GM15510 (cell line): Measurements from ENCODE around the gene ANKRD10.

ENCODE experiments used
- POLR2A ChIP-seq: IDR thresholded peaks from 3 replicates; pipeline ENCODE4 v1.6.1; 2011; ENCODE audit warnings: borderline replicate concordance; ENCODE audit not compliant: insufficient read length; ENCODE audit errors: extremely low read depth

Gene ANKRD10

GRCh38 chr13:110904748-110905147 lies 10.1 kb downstream of the ANKRD10 start:
- no peak for TF ChIP-seq POLR2A

GRCh38 chr13:110902370-110902769 lies 12.5 kb downstream of the ANKRD10 start:
- TF ChIP-seq POLR2A = no peak

DNA sequence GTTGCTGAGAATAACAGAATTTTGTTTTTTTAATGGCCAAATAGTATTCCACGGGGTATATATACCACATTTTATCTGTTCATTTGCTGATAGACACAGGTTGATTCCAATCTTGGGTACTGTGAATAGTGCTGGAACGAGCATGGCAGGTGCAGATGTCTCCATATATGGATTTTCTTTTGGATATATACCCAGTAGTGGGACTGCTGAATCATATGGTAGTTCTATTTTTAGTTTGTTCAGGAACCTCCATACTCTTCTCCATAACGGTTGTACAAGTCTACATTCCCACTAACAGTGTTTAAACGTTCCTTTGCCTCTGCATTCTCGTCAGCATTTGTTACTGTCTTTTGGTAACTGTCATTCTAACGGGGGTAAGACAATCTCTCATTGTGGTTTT lies 17.3 kb downstream of the ANKRD10 start:
- no peak for TF ChIP-seq POLR2A

GRCh38 chr13:110897014-110897413 lies 17.9 kb downstream of the ANKRD10 start:
- no peak for TF ChIP-seq POLR2A

DNA sequence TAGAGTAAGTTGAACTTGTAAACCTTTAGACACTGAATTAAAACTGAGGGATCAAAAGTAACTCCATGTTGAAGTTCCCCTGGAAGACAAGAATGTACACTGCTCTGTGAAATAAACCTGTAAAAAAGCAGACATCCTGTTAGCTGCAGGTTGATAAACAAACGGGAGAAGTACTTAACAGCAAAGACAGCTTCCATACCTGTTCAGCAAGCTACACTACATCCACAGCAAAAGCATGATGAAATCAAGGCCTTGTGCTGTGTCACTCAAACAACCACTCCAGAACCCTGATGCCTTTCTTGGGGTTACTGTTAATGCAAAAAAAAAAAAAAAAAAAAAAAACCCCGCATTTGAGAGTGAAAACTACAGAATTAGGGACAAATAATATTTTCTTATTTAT lies 20.8 kb downstream of the ANKRD10 start:
- no peak for TF ChIP-seq POLR2A

- TF ChIP-seq POLR2A = no peak
These were observed 21.3 kb downstream of the ANKRD10 start for GRCh38 chr13:110893571-110893970.

- TF ChIP-seq POLR2A = no peak
These were observed 24.3 kb downstream of the ANKRD10 start for GRCh38 chr13:110890279-110891165.

- TF ChIP-seq POLR2A = no peak
These were observed 26.5 kb downstream of the ANKRD10 start for GRCh38 chr13:110888390-110888789.

- no peak for TF ChIP-seq POLR2A
These were observed 27.1 kb downstream of the ANKRD10 start for GRCh38 chr13:110887597-110888333.

GRCh38 chr13:110886870-110887596 lies 27.8 kb downstream of the ANKRD10 start:
- TF ChIP-seq POLR2A = no peak

DNA sequence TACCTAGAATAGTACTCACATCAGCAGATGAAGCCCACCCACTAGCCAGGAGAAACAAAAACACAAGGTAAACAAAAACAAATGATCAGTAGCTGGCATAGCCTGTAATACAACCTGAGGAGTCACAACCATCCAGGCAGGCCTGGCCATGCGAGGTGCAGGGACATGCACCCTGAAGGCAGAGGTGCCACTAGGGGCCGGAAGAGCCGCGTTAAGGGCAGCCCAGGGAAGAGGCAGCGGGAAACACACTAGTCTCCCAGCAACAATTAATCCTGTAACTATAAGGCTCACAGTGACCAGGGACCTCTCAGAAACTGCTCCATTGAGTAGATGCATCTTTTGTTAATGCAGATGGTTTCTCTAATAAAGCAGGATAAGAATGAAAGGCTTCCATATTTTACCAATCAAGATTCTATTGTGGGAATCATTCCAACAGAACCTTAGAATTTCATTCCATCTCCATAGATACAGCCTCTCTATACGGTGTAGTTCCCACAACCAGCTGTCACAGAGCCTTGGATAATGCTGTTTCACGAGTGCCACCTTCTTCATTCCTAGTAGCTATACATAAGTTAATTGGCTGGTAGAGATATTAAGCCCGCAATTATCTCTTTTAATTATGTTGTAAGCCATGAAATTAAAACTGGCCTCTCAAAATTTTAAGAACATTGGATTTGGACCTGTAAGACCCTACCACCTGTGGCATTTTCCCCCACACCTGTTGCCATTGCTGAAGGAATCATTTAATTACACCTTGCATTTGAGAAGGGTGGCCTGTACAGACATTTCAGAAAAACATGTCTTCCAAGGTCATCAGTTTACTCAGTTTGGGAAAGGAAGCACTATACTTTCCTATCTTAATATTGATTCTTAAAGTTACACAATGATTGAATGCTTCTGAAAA lies 28.7 kb downstream of the ANKRD10 start:
- TF ChIP-seq POLR2A = no peak

GRCh38 chr13:110885516-110885915 lies 29.4 kb downstream of the ANKRD10 start:
- TF ChIP-seq POLR2A = no peak

DNA sequence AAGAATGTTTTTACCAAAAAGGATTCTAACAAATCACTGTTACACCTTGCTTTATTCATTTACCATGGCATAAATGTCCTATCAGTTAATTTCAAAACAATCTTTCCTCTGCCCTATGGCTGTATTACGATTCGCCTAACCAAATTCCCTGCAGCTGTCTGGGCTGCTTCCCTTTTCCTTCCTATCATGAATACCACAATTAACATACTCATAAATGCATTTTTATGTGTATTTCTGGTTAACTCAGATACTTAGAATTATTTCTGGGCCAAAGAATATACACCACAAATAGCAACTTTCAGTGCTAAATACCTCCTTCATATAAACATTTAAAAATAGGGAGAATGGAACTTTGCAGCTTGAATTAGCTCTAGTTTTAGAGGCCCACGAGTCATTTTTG lies 30.4 kb downstream of the ANKRD10 start:
- no peak for TF ChIP-seq POLR2A

- TF ChIP-seq POLR2A = no peak
These were observed 31.3 kb downstream of the ANKRD10 start for GRCh38 chr13:110883542-110883941.
